Dermis microvascular lymphatic vessel endothelial cell (primary cell): ENCODE data around the gene WIZ. TPM values are rescaled to one million over a fixed set of nuclear protein-coding genes. Genes with fewer than 3 reads are reported as not detected.

Experiments
- DNase-seq, 2 donors: peaks; one replicate each; pipeline versions ENCODE4 v3.0.0 to v3.0.0-alpha.2; 2010; ENCODE audit warnings: low read depth in 2 of 2
- total RNA-seq: library from RNA; depleted of rRNA; stranded (reverse); fragments of >200 nt; gene quantifications from 2 replicates; pipeline ENCODE4 v1.2.1, GENCODE V29; 2014

The WIZ gene
- total RNA-seq, 1 donor from 2014 or later, result 4.4 TPM

DNA sequence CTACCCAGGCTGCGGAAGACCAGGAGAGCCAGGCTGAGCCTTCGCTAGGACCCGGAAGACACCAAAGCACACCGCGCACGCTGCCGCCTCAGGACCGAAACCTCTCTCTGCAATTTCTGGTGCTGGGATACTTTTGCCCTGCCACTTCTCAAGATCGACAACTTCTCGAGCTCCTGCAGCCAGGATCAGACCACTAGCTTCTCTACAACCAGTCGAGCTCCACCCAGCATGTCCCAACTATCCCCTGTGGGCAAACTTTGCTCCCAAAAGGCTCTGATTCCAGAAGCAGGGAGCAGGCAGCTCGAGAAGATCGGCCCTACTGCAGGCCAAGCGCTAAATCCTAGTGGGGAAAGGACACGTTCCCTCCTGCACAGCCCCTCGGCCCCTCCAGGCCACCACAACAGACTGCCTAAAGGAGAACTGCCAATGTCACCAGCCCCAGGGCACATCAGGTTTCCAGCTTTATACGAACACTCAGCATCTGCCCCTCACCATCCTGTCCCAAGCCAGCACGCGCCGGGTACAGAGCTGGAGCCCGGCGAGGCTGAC lies 71.1 kb downstream of the WIZ start:
- DNase-seq, result peak in 1 of 2 donors; percentile 50

DNA sequence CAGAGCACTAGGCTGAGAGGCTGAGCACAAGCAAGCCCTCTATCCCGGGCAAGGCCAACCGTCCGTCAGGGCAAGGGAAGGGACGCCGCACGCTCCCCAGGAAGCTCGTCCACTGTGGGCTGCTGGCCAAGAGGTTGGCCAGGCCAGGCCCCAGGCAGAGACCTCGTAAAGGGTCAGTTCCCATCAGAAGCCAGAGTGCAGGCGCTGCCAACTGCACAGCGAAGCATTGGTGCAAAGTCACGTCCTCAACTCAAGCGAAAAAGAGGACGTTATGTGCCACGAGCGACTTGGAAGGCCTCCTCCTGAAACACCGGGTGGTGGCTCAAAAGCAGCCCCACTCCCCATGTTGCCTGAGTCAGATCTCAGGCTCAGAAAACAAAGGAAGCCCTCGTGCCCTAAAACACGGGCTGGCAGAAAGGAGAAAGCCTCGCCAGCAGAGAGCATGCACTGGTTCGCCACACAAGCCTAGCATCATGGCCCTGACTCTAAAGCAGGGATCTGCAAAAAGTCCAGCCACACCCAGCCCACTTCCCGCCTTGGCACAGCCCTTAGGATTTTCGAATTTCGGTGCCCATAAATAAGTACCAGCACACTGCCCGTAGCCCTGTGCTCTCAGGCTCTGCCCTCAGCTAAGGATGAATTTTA lies 74.8 kb downstream of the WIZ start:
- peak; percentile 74 to 79 for DNase-seq

DNA sequence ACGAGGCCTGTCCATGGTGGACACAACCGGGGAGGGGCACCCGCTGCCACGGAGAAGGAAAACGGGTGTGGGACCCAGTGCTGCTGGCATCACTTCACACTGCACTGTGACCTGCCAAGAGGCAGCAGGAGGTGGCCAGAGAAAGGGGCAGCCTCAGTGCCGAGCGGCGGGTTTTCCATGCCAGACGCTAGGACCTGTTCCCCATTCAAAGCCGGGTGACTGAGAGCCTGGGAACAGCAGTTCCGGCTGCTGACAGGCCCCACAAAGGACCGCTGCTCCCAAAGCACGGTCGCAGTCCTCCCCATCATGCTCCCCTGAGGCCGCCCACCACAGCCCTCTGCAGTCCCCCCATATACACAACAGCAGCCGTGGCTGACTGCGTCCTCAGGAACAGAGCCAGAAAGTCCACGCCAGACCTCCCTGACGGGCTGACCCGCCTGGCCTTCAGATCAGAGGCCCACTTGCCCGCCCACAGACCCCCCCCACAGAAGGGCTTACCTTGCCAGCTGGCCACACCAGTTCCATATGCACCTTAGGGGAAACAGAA lies 75.6 kb downstream of the WIZ start:
- DNase-seq, result no peak

DNA sequence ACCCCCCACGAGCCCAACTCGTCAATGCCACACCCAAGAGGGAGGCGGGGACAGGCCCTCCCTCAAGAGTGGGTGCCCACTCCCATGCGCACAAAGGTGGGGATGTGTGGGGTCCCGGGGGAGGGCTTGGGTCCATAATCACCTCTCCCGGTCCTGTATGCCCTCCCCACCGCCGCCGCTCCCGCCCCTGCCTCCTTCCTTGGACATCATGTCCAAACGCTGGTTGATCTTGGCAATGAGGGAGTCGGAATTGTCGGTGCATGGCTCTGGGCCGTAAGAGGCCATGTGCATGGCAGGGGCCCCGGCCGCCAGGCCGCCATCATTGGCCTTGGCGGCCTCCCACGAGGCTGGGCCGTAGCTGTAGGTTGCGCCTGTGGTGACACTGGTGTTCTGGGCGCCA lies 76.1 kb downstream of the WIZ start:
- DNase-seq, result no peak

DNA sequence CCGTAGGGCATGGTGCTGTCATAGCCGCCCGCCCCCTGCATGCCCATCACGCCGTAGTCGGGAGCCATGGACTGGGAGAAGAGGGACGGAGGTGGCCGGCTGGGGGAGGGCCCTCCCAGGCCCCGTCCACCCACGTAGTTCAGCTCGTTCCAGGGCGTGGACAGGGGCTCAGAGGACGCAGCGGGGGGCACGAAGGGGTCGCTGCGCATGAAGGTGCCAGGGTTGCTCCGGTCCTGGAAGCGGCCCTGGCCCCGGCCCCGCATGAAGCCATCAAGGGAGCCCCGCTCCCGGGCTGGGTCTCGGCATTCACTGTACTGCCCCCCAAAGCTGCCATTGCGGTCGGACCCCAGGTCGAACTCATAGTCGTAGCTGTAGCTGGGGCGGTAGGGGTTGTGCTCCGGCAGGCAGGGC lies 76.9 kb downstream of the WIZ start:
- DNase-seq, result no peak

DNA sequence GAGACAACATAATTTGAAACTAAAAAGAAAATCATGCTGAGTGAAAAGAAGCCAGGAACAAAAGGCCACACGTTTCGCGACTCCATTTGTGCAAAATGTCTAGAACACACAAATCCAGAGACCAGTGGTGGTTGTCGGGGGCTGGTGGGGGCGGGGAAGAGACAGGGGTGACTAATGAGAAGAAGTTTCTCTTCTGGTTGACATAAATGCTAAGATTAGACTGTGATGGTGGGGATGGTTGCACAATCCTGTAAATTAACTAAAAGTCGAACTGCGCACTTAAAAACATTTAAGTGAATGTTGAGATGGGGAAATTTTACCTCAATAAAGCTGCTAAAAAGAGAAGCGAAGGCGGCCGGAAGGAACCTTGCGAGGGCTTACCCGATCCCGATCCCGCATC lies 77.3 kb downstream of the WIZ start:
- DNase-seq, result no peak

DNA sequence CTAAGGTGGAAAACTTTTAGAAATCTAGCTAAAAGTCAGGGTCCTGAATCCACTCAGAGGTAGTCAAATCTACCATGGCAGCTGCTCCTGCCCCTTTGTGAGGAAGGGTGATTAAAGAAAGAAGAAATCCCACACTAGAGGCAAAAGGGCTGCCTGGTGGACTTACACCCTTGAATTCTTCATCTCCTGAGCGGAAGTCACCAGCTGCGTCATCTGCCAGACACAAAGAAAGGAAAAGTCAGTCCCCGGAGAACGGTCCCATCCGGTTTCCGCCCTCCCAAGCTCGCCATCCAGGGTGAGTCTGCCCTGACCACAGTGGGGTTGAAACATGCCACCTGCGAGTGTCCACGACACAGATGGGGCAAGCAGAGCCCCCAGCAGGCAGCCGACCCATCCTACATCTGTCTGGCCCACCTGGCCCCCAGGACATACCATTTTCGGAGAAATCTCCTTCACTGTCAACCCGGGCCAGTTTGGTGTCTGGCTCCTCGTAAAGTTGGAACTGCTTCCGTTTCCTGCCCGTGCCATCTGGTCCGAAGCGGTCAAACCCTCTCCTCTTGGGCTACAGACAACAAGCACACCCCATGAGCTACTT lies 77.9 kb downstream of the WIZ start:
- peak in 1 of 2 donors; percentile 42 for DNase-seq

DNA sequence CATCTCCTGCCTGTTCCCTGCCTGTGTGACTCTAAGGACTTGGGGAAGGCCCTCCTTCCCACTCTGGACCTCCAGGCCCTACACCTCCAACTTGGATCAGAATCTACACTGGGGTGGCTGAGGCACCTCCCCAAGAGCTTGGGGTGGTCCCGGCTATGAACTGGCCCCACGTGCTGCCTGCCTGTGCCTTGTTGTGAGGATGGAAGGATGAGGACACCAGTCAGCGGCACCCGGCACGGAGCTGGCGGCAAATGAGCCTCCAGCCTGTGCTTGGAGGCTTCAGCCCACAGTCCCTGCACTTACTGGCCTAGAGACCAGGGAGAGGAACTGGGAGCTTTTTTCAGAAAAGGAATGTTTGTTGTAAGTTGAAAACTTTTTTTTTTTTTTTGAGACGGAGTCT lies 78.6 kb downstream of the WIZ start:
- no peak for DNase-seq

Other genes with a start within 250 kb of the WIZ start
- gene NOTCH3, start 249.0 kb downstream of the WIZ start, total RNA-seq, result 0.13 and 0.89 TPM in 2 replicates
- gene EPHX3, start 217.5 kb downstream of the WIZ start, total RNA-seq, result under 0.01 TPM in 1 of 2 replicates, not detected in the other
- gene BRD4, start 117.4 kb downstream of the WIZ start, total RNA-seq, result 7.4 and 11.5 TPM in 2 replicates
- 12.8 and 13.9 TPM in 2 replicates for gene AKAP8, start 70.2 kb downstream of the WIZ start, total RNA-seq
- 33.0 and 41.5 TPM in 2 replicates for gene AKAP8L, start 31.0 kb downstream of the WIZ start, total RNA-seq
- gene RASAL3, start 14.6 kb upstream of the WIZ start, total RNA-seq, result 14.4 and 14.8 TPM in 2 replicates
- not detected in 2 replicates for gene PGLYRP2, start 29.5 kb upstream of the WIZ start, total RNA-seq
- not detected in 2 replicates for gene CYP4F22, start 58.6 kb upstream of the WIZ start, total RNA-seq
- not detected in 2 replicates for gene CYP4F8, start 165.3 kb upstream of the WIZ start, total RNA-seq
- gene CYP4F3, start 190.9 kb upstream of the WIZ start, total RNA-seq, result not detected in 2 replicates
- gene CYP4F12, start 223.1 kb upstream of the WIZ start, total RNA-seq, result not detected in 2 replicates